Activated CD8-positive, alpha-beta memory T cell treated with anti-CD3 and anti-CD28 coated beads for 4 hours (primary cell): Measurements from ENCODE around the gene RAD51B.
"Not testable (repeated sequence)": the region's sequence is repeated elsewhere in the genome, so short reads cannot be mapped to it uniquely, and the experiment has no call there.

Experiments used
- DNase-seq, 2 donors: peaks; one replicate each; pipeline ENCODE4 v3.0.0-alpha.2; 2020; ENCODE audit warnings: low read depth in 2 of 2

The RAD51B gene

GRCh38 chr14:68248481-68249255 is 429.1 kb downstream of the RAD51B start:
- DNase-seq, result no peak

GRCh38 chr14:68249661-68250451 is 430.3 kb downstream of the RAD51B start:
- no peak for DNase-seq

GRCh38 chr14:68250927-68251768 is 431.6 kb downstream of the RAD51B start:
- DNase-seq, result no peak

GRCh38 chr14:68251769-68252100 is 432.2 kb downstream of the RAD51B start:
- DNase-seq, result no peak

- no peak for DNase-seq
Observed at GRCh38 chr14:68253160-68253780, 433.7 kb downstream of the RAD51B start.

- no peak for DNase-seq
Observed at GRCh38 chr14:68253878-68254528, 434.4 kb downstream of the RAD51B start.

- no peak for DNase-seq
Observed at GRCh38 chr14:68254669-68255527, 435.3 kb downstream of the RAD51B start.

- no peak for DNase-seq
Observed at GRCh38 chr14:68255693-68256178, 436.2 kb downstream of the RAD51B start.

GRCh38 chr14:68257969-68258368 is 438.4 kb downstream of the RAD51B start:
- DNase-seq, result no peak

- DNase-seq, result not testable (repeated sequence)
Observed at GRCh38 chr14:68258995-68259394, 439.4 kb downstream of the RAD51B start.

- no peak for DNase-seq
Observed at GRCh38 chr14:68260121-68260520, 440.5 kb downstream of the RAD51B start.

- no peak for DNase-seq
Observed at GRCh38 chr14:68261092-68261842, 441.7 kb downstream of the RAD51B start.

- no peak for DNase-seq
Observed at GRCh38 chr14:68262567-68262966, 443.0 kb downstream of the RAD51B start.

GRCh38 chr14:68263563-68264259 is 444.1 kb downstream of the RAD51B start:
- DNase-seq, result no peak

- DNase-seq, result no peak
Observed at GRCh38 chr14:68264260-68264569, 444.6 kb downstream of the RAD51B start.

- DNase-seq, result no peak
Observed at GRCh38 chr14:68266998-68267397, 447.4 kb downstream of the RAD51B start.

- DNase-seq, result no peak
Observed at GRCh38 chr14:68268197-68268596, 448.6 kb downstream of the RAD51B start.

- DNase-seq, result no peak
Observed at GRCh38 chr14:68268719-68269118, 449.1 kb downstream of the RAD51B start.
